ENCODE data around the gene PDZRN3. TPM values are rescaled to one million over a fixed set of nuclear protein-coding genes. Genes with fewer than 3 reads are reported as not detected.

Gene PDZRN3
- total and polyA plus RNA-seq, 5 donors from 2014 or later, result not detected

GRCh38 chr3:73332558-73332957 lies 292.2 kb downstream of the PDZRN3 start:
- H3K36me3 ChIP-seq (ENCODE audit: control insufficient read depth, insufficient read depth, low read length), result no peaks in the 10 kb centered on the region

More at GRCh38 chr3:73332558-73332957, 292.2 kb downstream of the PDZRN3 start:
- Mint-ChIP-seq H3K27ac (no peak overlapping the region), H3K4me3 (no peak overlapping the region), H3K36me3 (no peaks in the 10 kb centered on the region), H3K9me3 (peaks cover 0 to 6% (median 0%) of the 10 kb centered on the region in 7 donors), H3K27me3 (no peaks in the 10 kb centered on the region), H3K4me1 (no peaks in the 10 kb centered on the region)
- no peak overlapping the region for H3K4me3 ChIP-seq (ENCODE audit: low read depth, low read length)
- no peaks in the 10 kb centered on the region for H3K4me1 ChIP-seq (ENCODE audit: control insufficient read depth, insufficient read depth, low read length, poor library complexity, severe bottlenecking)
- DNase-seq (no peak), ATAC-seq (ENCODE audit: low read depth in 2 of 2) (no peak)
- no peaks in the 10 kb centered on the region for H3K9me3 ChIP-seq (ENCODE audit: control insufficient read depth in 2 of 2, low read length in 2 of 2)
- H3K27ac ChIP-seq (ENCODE audit: insufficient read depth, low read length, poor library complexity, severe bottlenecking), result no peak overlapping the region
- no peaks in the 10 kb centered on the region for H3K27me3 ChIP-seq (ENCODE audit: control insufficient read depth, insufficient read depth, low read length)
